Aorta (tissue), 5 donors: ENCODE data around the gene ANO7. TPM values are rescaled to one million over a fixed set of nuclear protein-coding genes. Genes with fewer than 3 reads are reported as not detected.

Source experiments
- ATAC-seq: fragments of 200-7000 bp; cut with Tn5 transposase; one replicate; pipeline ENCODE4 v1.9.1; 2022; ENCODE audit warnings: moderate library complexity; ENCODE audit not compliant: low FRiP score
- DNase-seq, 2 donors: peaks; one replicate each; pipeline ENCODE4 v3.0.0-alpha.2; 2020
- H3K27ac ChIP-seq, 2 donors: one replicate each; pipeline ENCODE4 v1.5.1; 2013; ENCODE audit warnings: low read length in 2 of 2, mild to moderate bottlenecking in 2 of 2, moderate library complexity in 2 of 2, control low read depth in 1 of 2, inconsistent platforms in 1 of 2, low read depth in 1 of 2
- H3K27me3 ChIP-seq, 2 donors: one replicate each; pipeline ENCODE4 v1.6.1; 2013; ENCODE audit warnings: control low read depth in 1 of 2, low read length in 1 of 2, mild to moderate bottlenecking in 1 of 2, moderate library complexity in 1 of 2; ENCODE audit not compliant: insufficient read depth in 2 of 2, control insufficient read depth in 1 of 2
- H3K36me3 ChIP-seq, 2 donors: one replicate each; pipeline ENCODE4 v1.6.1; 2013; ENCODE audit warnings: control low read depth in 1 of 2, low read length in 1 of 2, mild to moderate bottlenecking in 1 of 2; ENCODE audit not compliant: insufficient read depth in 2 of 2, control insufficient read depth in 1 of 2
- H3K4me1 ChIP-seq, 2 donors: one replicate each; pipeline ENCODE4 v1.6.1; 2013; ENCODE audit warnings: low read length in 2 of 2, control low read depth in 1 of 2, mild to moderate bottlenecking in 1 of 2, moderate library complexity in 1 of 2; ENCODE audit not compliant: insufficient read depth in 2 of 2, control insufficient read depth in 1 of 2
- H3K4me3 ChIP-seq, 2 donors: one replicate each; pipeline ENCODE4 v1.5.1; 2013; ENCODE audit warnings: low read length in 2 of 2, control low read depth in 1 of 2, mild to moderate bottlenecking in 1 of 2
- H3K9me3 ChIP-seq: one replicate; pipeline ENCODE4 v1.6.1; 2013; ENCODE audit warnings: mild to moderate bottlenecking, low read length; ENCODE audit not compliant: control insufficient read depth
- WGBS, 2 donors: extraction: QIAGEN DNeasy Blood & Tissue Kit; methylation state at CpG; one replicate each; pipeline ENCODE4 v1.1.7; 2013; 5-methylcytosine and 5-hydroxymethylcytosine counted together
- intact Hi-C, 2 donors: fragments of 100-400 bp; cut with DNase I; formaldehyde crosslinking; loops; one replicate each; pipeline versions ENCODE4 v1.14.2 to v1.15.0; 2022
- polyA plus RNA-seq, 2 donors: library from polyadenylated mRNA; stranded (reverse); fragments of 200-250 nt; gene quantifications; one replicate each; pipeline ENCODE4 v1.2.3, GENCODE V29; 2013
- total RNA-seq, 2 donors: library from RNA; stranded (reverse); fragmentation: NEBNext Ultra II Directional; extraction: Animal tissue kit (Norgen Biotek cat#: 25700); gene quantifications; one replicate each; pipeline ENCODE4 v1.2.1, GENCODE V29; 2021
- donor health status: healthy with polysubstance abuse.
- donor health status: Bipolar disorder and iron deficiency.
- donor health status: DM: no; HTN: no; CAD: no.
- donor health status: DM: no; HTN: no; CAD: no.
- donor health status: DM: yes; HTN: yes; CAD: no.

Gene ANO7
- total and polyA plus RNA-seq, 4 donors = 1.2 to 5.4 (median 2.9) TPM; not detected in 1

DNA sequence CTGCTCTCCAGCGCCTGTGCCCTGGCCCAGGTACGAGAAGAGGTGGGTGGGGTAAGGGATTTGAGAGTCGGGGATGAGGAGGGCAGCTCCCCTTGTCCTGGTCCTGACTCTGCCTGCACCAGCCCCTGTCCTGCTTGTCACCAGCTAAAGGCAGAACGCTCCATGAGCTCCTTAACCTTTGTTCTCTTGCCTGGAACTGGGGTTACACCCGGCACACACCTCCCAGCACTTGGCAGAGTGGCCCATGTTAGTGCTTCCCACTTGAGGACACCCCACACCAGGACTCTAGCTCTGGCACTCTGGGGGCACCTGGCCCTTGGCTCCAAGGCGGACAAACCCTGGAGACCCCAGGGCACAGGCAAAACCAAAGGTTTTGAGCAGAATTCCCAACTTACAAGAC lies 19.2 kb downstream of the ANO7 start:
- Histone ChIP-seq H3K4me3 (no peak overlapping the region), H3K36me3 (no peaks in the 10 kb centered on the region), H3K27ac (no peak overlapping the region), H3K27me3 (no peaks in the 10 kb centered on the region), H3K9me3 (no peaks in the 10 kb centered on the region), H3K4me1 (no peaks in the 10 kb centered on the region)
- no peak for ATAC-seq
- intact Hi-C loops = no loop called here
- no peak for DNase-seq
- 81% methylated on average over 6 of the region's 6 CpGs for WGBS, 2 donors

DNA sequence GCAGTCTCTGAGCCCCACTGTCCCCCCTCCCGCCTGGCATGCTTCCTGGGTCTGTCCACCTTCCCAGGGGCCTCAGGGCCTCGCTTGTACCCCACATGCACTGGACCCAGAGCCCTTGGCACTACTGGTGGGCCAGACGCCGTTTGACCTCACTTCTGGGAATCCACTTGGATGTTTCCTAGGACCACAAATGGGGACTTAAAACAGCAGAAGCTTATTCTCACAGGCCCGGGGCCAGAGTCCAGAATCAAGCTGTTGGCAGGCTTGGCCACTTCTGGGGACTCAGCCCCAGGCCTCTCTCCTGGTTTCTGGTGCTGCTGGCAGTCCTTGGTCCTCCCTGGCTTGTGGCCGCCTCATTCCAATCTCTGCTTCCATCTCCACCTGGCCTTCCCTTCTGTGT lies 19.6 kb downstream of the ANO7 start:
- 39 to 48% methylated on average over 6 of the region's 6 CpGs for WGBS, 2 donors
- H3K36me3 ChIP-seq = no peaks in the 10 kb centered on the region

GRCh38 chr2:241209271-241209670 lies 20.8 kb downstream of the ANO7 start:
- H3K27ac ChIP-seq = no peak overlapping the region
- 84 to 87% methylated on average over 33 of the region's 33 CpGs for WGBS, 2 donors
- intact Hi-C loops = no loop called here
- H3K36me3 ChIP-seq = no peaks in the 10 kb centered on the region
- no peaks in the 10 kb centered on the region for H3K9me3 ChIP-seq
- ATAC-seq (no peak), DNase-seq (no peak)
- no peak overlapping the region for H3K4me3 ChIP-seq
- H3K4me1 ChIP-seq = no peaks in the 10 kb centered on the region
- no peaks in the 10 kb centered on the region for H3K27me3 ChIP-seq

More for the DNA sequence above, 19.6 kb downstream of the ANO7 start:
- ATAC-seq = no peak
- no peaks in the 10 kb centered on the region for H3K4me1 ChIP-seq
- DNase-seq = no peak
- intact Hi-C loops = no loop called here
- H3K27ac ChIP-seq = no peak overlapping the region
- H3K9me3 ChIP-seq = no peaks in the 10 kb centered on the region
- H3K27me3 ChIP-seq = no peaks in the 10 kb centered on the region
- H3K4me3 ChIP-seq = no peak overlapping the region

GRCh38 chr2:241211276-241211675 lies 22.8 kb downstream of the ANO7 start:
- Histone ChIP-seq H3K4me3 (no peak overlapping the region), H3K27ac (no peak overlapping the region), H3K27me3 (no peaks in the 10 kb centered on the region), H3K4me1 (no peaks in the 10 kb centered on the region), H3K9me3 (no peaks in the 10 kb centered on the region), H3K36me3 (no peaks in the 10 kb centered on the region)
- intact Hi-C loops = no loop called here
- ATAC-seq (no peak), DNase-seq (no peak)
- WGBS, 2 donors = 35 to 41% methylated on average over 2 of the region's 2 CpGs

- no peaks in the 10 kb centered on the region for H3K9me3 ChIP-seq
- H3K36me3 ChIP-seq = no peaks in the 10 kb centered on the region
- intact Hi-C loops = no loop called here
- 63 to 70% methylated on average over 13 of the region's 13 CpGs for WGBS, 2 donors
- H3K4me3 ChIP-seq = no peak overlapping the region
- no peaks in the 10 kb centered on the region for H3K27me3 ChIP-seq
- DNase-seq (no peak), ATAC-seq (no peak)
- no peaks in the 10 kb centered on the region for H3K4me1 ChIP-seq
- no peak overlapping the region for H3K27ac ChIP-seq
Observed at GRCh38 chr2:241213041-241213440, 24.6 kb downstream of the ANO7 start.

DNA sequence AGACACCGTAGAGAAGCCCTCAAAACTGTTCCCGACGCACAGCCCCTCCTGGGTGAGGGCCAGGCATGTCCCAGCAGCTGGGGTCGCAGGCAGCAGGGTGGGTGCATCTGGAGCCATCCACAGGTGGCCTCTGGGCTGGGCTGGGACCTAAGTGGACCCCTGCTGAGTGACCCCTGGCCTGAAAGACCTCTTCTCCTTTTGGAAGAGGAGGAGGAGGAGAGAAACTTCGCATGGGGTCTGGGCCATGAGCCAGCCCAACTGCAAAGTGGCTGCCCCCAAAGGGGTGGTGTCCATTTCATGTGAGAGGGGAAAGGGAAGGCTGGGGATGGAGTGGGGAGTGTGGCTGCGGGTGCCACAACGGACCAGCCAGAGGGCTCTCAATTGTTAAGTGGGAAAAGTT lies 25.1 kb downstream of the ANO7 start:
- ATAC-seq (no peak), DNase-seq (no peak)
- no peaks in the 10 kb centered on the region for H3K4me1 ChIP-seq
- no peak overlapping the region for H3K27ac ChIP-seq
- H3K27me3 ChIP-seq = no peaks in the 10 kb centered on the region
- H3K4me3 ChIP-seq = no peak overlapping the region
- no peaks in the 10 kb centered on the region for H3K9me3 ChIP-seq
- intact Hi-C loops = no loop called here
- H3K36me3 ChIP-seq = no peaks in the 10 kb centered on the region
- 59 to 72% methylated on average over 7 of the region's 7 CpGs for WGBS, 2 donors

DNA sequence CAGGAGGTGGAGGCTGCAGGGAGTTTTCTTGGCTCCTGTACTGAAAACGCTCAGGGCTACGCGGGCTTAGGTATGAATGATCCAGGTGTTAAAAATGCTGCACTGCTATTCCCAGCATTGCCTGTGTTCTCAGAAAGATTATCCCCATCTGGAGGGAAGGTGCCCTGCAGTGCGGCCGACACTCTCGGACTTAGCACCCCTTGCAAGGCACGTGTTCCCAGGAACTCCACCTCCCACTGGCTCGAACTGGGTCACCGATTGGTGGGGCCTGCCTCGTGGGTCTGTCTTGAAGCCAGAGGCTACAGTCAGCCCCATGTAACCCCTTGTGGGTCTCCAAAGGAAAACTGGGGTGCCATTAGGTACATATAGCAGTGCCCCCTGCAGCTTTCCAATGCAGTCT lies 25.7 kb downstream of the ANO7 start:
- 62 to 63% methylated on average over 10 of the region's 10 CpGs for WGBS, 2 donors
- ATAC-seq (no peak), DNase-seq (no peak)
- Histone ChIP-seq H3K4me1 (no peaks in the 10 kb centered on the region), H3K4me3 (no peak overlapping the region), H3K27me3 (no peaks in the 10 kb centered on the region), H3K27ac (no peak overlapping the region), H3K9me3 (no peaks in the 10 kb centered on the region), H3K36me3 (no peaks in the 10 kb centered on the region)
- intact Hi-C loops = no loop called here

DNA sequence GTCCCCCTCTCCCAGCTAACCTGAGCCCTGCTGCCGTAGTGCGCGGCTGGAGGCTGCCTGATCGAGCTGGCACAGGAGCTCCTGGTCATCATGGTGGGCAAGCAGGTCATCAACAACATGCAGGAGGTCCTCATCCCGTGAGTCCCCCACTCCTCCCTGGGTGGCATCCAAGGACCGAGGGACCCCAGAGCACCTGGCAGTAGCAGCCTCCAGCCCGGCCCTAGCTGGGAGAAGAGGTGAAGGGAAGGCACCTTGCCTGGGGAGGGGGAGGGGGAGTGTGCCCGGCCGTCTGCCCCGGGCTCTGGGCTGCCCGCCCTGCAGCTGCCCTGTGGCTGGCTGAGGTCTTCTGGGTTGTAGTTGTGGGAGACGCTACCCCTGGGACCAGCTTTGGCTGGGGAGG lies 26.3 kb downstream of the ANO7 start:
- Histone ChIP-seq H3K27me3 (no peaks in the 10 kb centered on the region), H3K4me1 (no peaks in the 10 kb centered on the region), H3K27ac (no peak overlapping the region), H3K36me3 (no peaks in the 10 kb centered on the region), H3K4me3 (no peak overlapping the region), H3K9me3 (no peaks in the 10 kb centered on the region)
- WGBS, 2 donors = 82 to 93% methylated on average over 10 to 12 of the region's 12 CpGs
- intact Hi-C loops = no loop called here
- DNase-seq = no peak
- no peak for ATAC-seq

DNA sequence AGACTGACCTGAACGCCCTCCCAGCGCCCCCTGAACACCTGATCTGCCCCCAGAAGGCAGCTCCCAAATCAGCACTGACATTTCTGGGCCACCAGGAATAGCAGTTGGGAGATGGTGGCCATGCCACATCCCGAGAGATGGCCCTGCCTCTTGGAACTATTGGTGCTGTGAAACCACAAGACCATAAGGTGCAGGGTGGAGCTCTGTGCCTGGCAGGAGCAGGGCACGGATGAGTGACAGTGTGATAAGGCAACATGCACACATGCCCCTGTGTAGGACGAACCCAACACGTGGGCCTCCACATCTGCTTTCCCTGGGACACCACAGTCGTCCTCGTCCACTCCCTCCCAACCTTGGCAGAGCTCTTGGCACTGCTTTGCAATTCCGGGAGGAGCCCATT lies 26.9 kb downstream of the ANO7 start:
- no peaks in the 10 kb centered on the region for H3K4me1 ChIP-seq
- H3K27ac ChIP-seq = no peak overlapping the region
- H3K36me3 ChIP-seq = no peaks in the 10 kb centered on the region
- no peaks in the 10 kb centered on the region for H3K27me3 ChIP-seq
- DNase-seq (no peak), ATAC-seq (no peak)
- H3K9me3 ChIP-seq = no peaks in the 10 kb centered on the region
- WGBS, 2 donors = 59 to 67% methylated on average over 9 of the region's 9 CpGs
- H3K4me3 ChIP-seq = no peak overlapping the region
- intact Hi-C loops = no loop called here
